ENCODE data around the gene HNRNPL. TPM values are rescaled to one million over a fixed set of nuclear protein-coding genes. Genes with fewer than 3 reads are reported as not detected.

The HNRNPL gene
- polyA plus RNA-seq, 1 experiment, result 316 TPM

GRCh38 chr19:38836159-38836982 lies 13.4 kb downstream of the HNRNPL start:
- ChIA-PET CTCF (no interaction called here), POLR2A (interaction anchor here (2.6 kb wide), 1 partner anchor 13 kb away, joined by 11 read pairs; the partner anchor contains the start of gene HNRNPL)
- TF ChIP-seq CTCF (IDR thresholded peaks at IDR 0.05; ENCODE audit: low read depth, low read length), result no peak
- no peaks in the 10 kb centered on the region for H3K9me3 ChIP-seq (ENCODE audit: control insufficient read depth, insufficient read depth, low read length)
- peak overlapping the region; percentile 24 for H3K27ac ChIP-seq (ENCODE audit: low read depth, low read length)
- no peak for DNase-seq (ENCODE audit: low read depth, low spot score)
- no peak overlapping the region for H3K4me3 ChIP-seq (ENCODE audit: low read depth, low read length)
- no peaks in the 10 kb centered on the region for H3K27me3 ChIP-seq (ENCODE audit: control insufficient read depth, insufficient read depth, low read length)

- Histone ChIP-seq H3K4me3 (ENCODE audit: low read depth, low read length) (no peak overlapping the region), H3K9me3 (ENCODE audit: control insufficient read depth, insufficient read depth, low read length) (no peaks in the 10 kb centered on the region), H3K27me3 (ENCODE audit: control insufficient read depth, insufficient read depth, low read length) (no peaks in the 10 kb centered on the region), H3K27ac (ENCODE audit: low read depth, low read length) (no peak overlapping the region)
- ChIA-PET POLR2A (interaction anchor here (2.6 kb wide), 1 partner anchor 15 kb away, joined by 11 read pairs; the partner anchor contains the start of gene HNRNPL), CTCF (no interaction called here)
- TF ChIP-seq CTCF (IDR thresholded peaks at IDR 0.05; ENCODE audit: low read depth, low read length), result no peak
- DNase-seq (ENCODE audit: low read depth, low spot score), result no peak
Observed at GRCh38 chr19:38834590-38834989, 15.2 kb downstream of the HNRNPL start.

GRCh38 chr19:38834104-38834490 lies 15.7 kb downstream of the HNRNPL start:
- CTCF ChIA-PET, result no interaction called here
- TF ChIP-seq CTCF (IDR thresholded peaks at IDR 0.05; ENCODE audit: low read depth, low read length), result no peak
- Histone ChIP-seq H3K4me3 (ENCODE audit: low read depth, low read length) (no peak overlapping the region), H3K9me3 (ENCODE audit: control insufficient read depth, insufficient read depth, low read length) (no peaks in the 10 kb centered on the region), H3K27ac (ENCODE audit: low read depth, low read length) (no peak overlapping the region), H3K27me3 (ENCODE audit: control insufficient read depth, insufficient read depth, low read length) (no peaks in the 10 kb centered on the region)
- POLR2A ChIA-PET, result interaction anchor here (2.6 kb wide), 1 partner anchor 15 kb away, joined by 11 read pairs; the partner anchor contains the start of gene HNRNPL
- DNase-seq (ENCODE audit: low read depth, low spot score), result no peak

GRCh38 chr19:38833092-38833425 lies 16.7 kb downstream of the HNRNPL start:
- POLR2A ChIA-PET, result no interaction called here
- CTCF ChIA-PET, result interaction anchor here (0.6 to 1.3 kb wide), 2 partner anchors 97 to 448 kb away, joined by 3 read pairs; partner anchors contain the start of genes MRPS12 and SARS2
- H3K9me3 ChIP-seq (ENCODE audit: control insufficient read depth, insufficient read depth, low read length), result no peaks in the 10 kb centered on the region
- H3K27me3 ChIP-seq (ENCODE audit: control insufficient read depth, insufficient read depth, low read length), result no peaks in the 10 kb centered on the region
- H3K4me3 ChIP-seq (ENCODE audit: low read depth, low read length), result no peak overlapping the region
- no peak overlapping the region for H3K27ac ChIP-seq (ENCODE audit: low read depth, low read length)
- no peak for TF ChIP-seq CTCF (IDR thresholded peaks at IDR 0.05; ENCODE audit: low read depth, low read length)
- DNase-seq (ENCODE audit: low read depth, low spot score), result no peak

GRCh38 chr19:38831142-38831605 lies 18.6 kb downstream of the HNRNPL start:
- Histone ChIP-seq H3K27me3 (ENCODE audit: control insufficient read depth, insufficient read depth, low read length) (no peaks in the 10 kb centered on the region), H3K4me3 (ENCODE audit: low read depth, low read length) (peak overlapping the region; percentile 77), H3K9me3 (ENCODE audit: control insufficient read depth, insufficient read depth, low read length) (no peaks in the 10 kb centered on the region), H3K27ac (ENCODE audit: low read depth, low read length) (peak overlapping the region; percentile 99)
- ChIA-PET CTCF (interaction anchor here (1.1 kb wide), 1 partner anchor 61 kb away, joined by 5 read pairs; no protein-coding TSS in a partner anchor), POLR2A (interaction anchor here (0.7 to 1.9 kb wide), 11 partner anchors 10 to 183 kb away, joined by 3 to 14 read pairs (median 3); partner anchors contain the start of gene ACTN4)
- DNase-seq (ENCODE audit: low read depth, low spot score), result peak; percentile 82
- TF ChIP-seq CTCF (IDR thresholded peaks at IDR 0.05; ENCODE audit: low read depth, low read length), result no peak

Measured in AG04450 (cell line).